Naive thymus-derived CD4-positive, alpha-beta T cell (primary cell): Measurements from ENCODE around the gene PRL. TPM values are rescaled to one million over a fixed set of nuclear protein-coding genes. Genes with fewer than 3 reads are reported as not detected.

Experiments
- ATAC-seq: fragments of 150-1000 bp; cut with Tn5 transposase; 2 replicates; pipeline ENCODE4 v1.10.0; 2021; ENCODE audit warnings: mild to moderate bottlenecking, moderate library complexity
- CTCF ChIA-PET: fragments of 350-600 bp; sonication (Branson Sonifier 250); formaldehyde crosslinking; loops from one replicate; lab custom pipeline; 2021; ENCODE audit warnings: antibody characterized with exemption; lab: Charles Lee
- POLR2A ChIA-PET: fragments of 350-600 bp; sonication (Branson Sonifier 250); formaldehyde crosslinking; loops from one replicate; lab custom pipeline; 2021; ENCODE audit warnings: antibody characterized with exemption, inconsistent platforms; lab: Charles Lee
- DNase-seq, 9 donors: peaks; one replicate each; pipeline versions ENCODE4 v3.0.0 to v3.0.0-alpha.2; 2020 to 2022; ENCODE audit warnings: mixed read lengths in 1 of 9
- H3K27ac ChIP-seq: one replicate; pipeline ENCODE4 v1.7.0; 2013; ENCODE audit warnings: mild to moderate bottlenecking, low read depth, low read length, moderate library complexity
- H3K27me3 ChIP-seq, 2 donors: one replicate each; pipeline ENCODE4 v1.7.0; 2013; ENCODE audit warnings: low read length in 2 of 2, mild to moderate bottlenecking in 2 of 2, moderate library complexity in 2 of 2; ENCODE audit not compliant: control insufficient read depth in 2 of 2, insufficient read depth in 2 of 2
- H3K36me3 ChIP-seq, 3 experiments: 1 replicate in 2 of 3; 2 replicates in 1 of 3; pipeline ENCODE4 v1.7.0; 2013; ENCODE audit warnings: low read length in 3 of 3, mild to moderate bottlenecking in 3 of 3, moderate library complexity in 1 of 3; ENCODE audit not compliant: insufficient read depth in 3 of 3, control insufficient read depth in 2 of 3
- H3K4me1 ChIP-seq, 2 donors: one replicate each; pipeline ENCODE4 v1.7.0; 2013; ENCODE audit warnings: low read length in 2 of 2, mild to moderate bottlenecking in 2 of 2, moderate library complexity in 1 of 2; ENCODE audit not compliant: control insufficient read depth in 2 of 2, insufficient read depth in 2 of 2
- H3K4me3 ChIP-seq: 2 replicates; pipeline ENCODE4 v1.7.0; 2013; ENCODE audit warnings: mild to moderate bottlenecking, low read length
- H3K9me3 ChIP-seq, 3 experiments: 1 replicate in 2 of 3; 2 replicates in 1 of 3; pipeline ENCODE4 v1.7.0; 2013; ENCODE audit warnings: low read length in 3 of 3; ENCODE audit not compliant: control insufficient read depth in 2 of 3
- H3K27ac Mint-ChIP-seq, 9 donors: one replicate each; pipeline ENCODE4 v1.8.0; 2020 to 2022; ENCODE audit warnings: mixed read lengths in 9 of 9, mild to moderate bottlenecking in 8 of 9, moderate library complexity in 5 of 9, inconsistent platforms in 2 of 9
- H3K27me3 Mint-ChIP-seq, 5 donors: one replicate each; pipeline ENCODE4 v1.8.0; 2021 to 2022; ENCODE audit warnings: mixed read lengths in 5 of 5, mild to moderate bottlenecking in 1 of 5
- H3K36me3 Mint-ChIP-seq, 5 donors: one replicate each; pipeline ENCODE4 v1.8.0; 2020 to 2022; ENCODE audit warnings: mixed read lengths in 5 of 5, mild to moderate bottlenecking in 3 of 5, inconsistent platforms in 1 of 5
- H3K4me1 Mint-ChIP-seq, 7 donors: one replicate each; pipeline ENCODE4 v1.8.0; 2020 to 2022; ENCODE audit warnings: mixed read lengths in 7 of 7, mild to moderate bottlenecking in 3 of 7, inconsistent platforms in 1 of 7
- H3K4me3 Mint-ChIP-seq, 10 donors: one replicate each; pipeline ENCODE4 v1.8.0; 2020 to 2022; ENCODE audit warnings: mild to moderate bottlenecking in 10 of 10, mixed read lengths in 10 of 10, moderate library complexity in 6 of 10, inconsistent platforms in 2 of 10
- H3K9me3 Mint-ChIP-seq, 11 donors: one replicate each; pipeline ENCODE4 v1.8.0; 2020 to 2022; ENCODE audit warnings: mixed read lengths in 11 of 11, mild to moderate bottlenecking in 4 of 11, inconsistent platforms in 1 of 11, moderate library complexity in 1 of 11
- intact Hi-C, 2 donors: fragments of 100-400 bp; cut with micrococcal nuclease; formaldehyde crosslinking; loops; one replicate each; pipeline ENCODE4 v1.15.1; 2023
- polyA plus RNA-seq, 2 donors: library from polyadenylated mRNA; unstranded; fragments of 300-500 nt; fragmentation: Illumina TruSeq; gene quantifications; one replicate each; pipeline ENCODE4 v1.2.3, GENCODE V29; 2021
- total RNA-seq, 6 experiments: library from RNA in 5 of 6; stranded (reverse) in 5 of 6; gene quantifications; 1 replicate in 5 of 6; 2 replicates in 1 of 6; pipeline ENCODE4 v1.2.3 and lab custom pipeline; 2021 to 2026

The PRL gene
- total and polyA plus RNA-seq, 7 experiments from 2014 or later = not detected

GRCh38 chr6:22298475-22298890 is 1.6 kb upstream of the PRL start:
- peaks cover 0 to 3% (median 0%) of the 10 kb centered on the region in 7 donors for H3K4me1 Mint-ChIP-seq
- CTCF ChIA-PET = no interaction called here
- H3K9me3 Mint-ChIP-seq = peaks cover 0 to 5% (median 0%) of the 10 kb centered on the region in 11 donors
- peaks cover 0 to 3% (median 0%) of the 10 kb centered on the region in 5 donors for H3K27me3 Mint-ChIP-seq
- H3K36me3 Mint-ChIP-seq = no peaks in the 10 kb centered on the region
- Histone ChIP-seq H3K9me3 (no peaks in the 10 kb centered on the region), H3K4me3 (no peak overlapping the region), H3K27me3 (no peaks in the 10 kb centered on the region), H3K4me1 (no peaks in the 10 kb centered on the region), H3K36me3 (no peaks in the 10 kb centered on the region), H3K27ac (no peak overlapping the region)
- H3K27ac Mint-ChIP-seq = no peak overlapping the region
- POLR2A ChIA-PET = no interaction called here
- intact Hi-C loops = no loop called here
- no peak for ATAC-seq
- no peak for DNase-seq
- H3K4me3 Mint-ChIP-seq = no peak overlapping the region

GRCh38 chr6:22296067-22296466 is 769 bp downstream of the PRL start:
- Mint-ChIP-seq H3K4me1 (no peaks in the 10 kb centered on the region), H3K36me3 (no peaks in the 10 kb centered on the region), H3K4me3 (no peak overlapping the region), H3K27me3 (peaks cover 0 to 3% (median 0%) of the 10 kb centered on the region in 5 donors), H3K9me3 (peaks cover 0 to 5% (median 0%) of the 10 kb centered on the region in 11 donors), H3K27ac (no peak overlapping the region)
- intact Hi-C loops = no loop called here
- H3K27me3 ChIP-seq = no peaks in the 10 kb centered on the region
- no peaks in the 10 kb centered on the region for H3K36me3 ChIP-seq
- no peak for DNase-seq
- no peaks in the 10 kb centered on the region for H3K9me3 ChIP-seq
- H3K4me1 ChIP-seq = no peaks in the 10 kb centered on the region
- ChIA-PET CTCF (no interaction called here), POLR2A (no interaction called here)
- no peak overlapping the region for H3K4me3 ChIP-seq
- H3K27ac ChIP-seq = no peak overlapping the region
- no peak for ATAC-seq

GRCh38 chr6:22295145-22295544 is 1.7 kb downstream of the PRL start:
- ChIA-PET POLR2A (no interaction called here), CTCF (interaction anchor here (0.7 kb wide), 1 partner anchor 1283 kb away, joined by 3 read pairs; no protein-coding TSS in a partner anchor)
- H3K36me3 Mint-ChIP-seq = no peaks in the 10 kb centered on the region
- Histone ChIP-seq H3K36me3 (no peaks in the 10 kb centered on the region), H3K27me3 (no peaks in the 10 kb centered on the region), H3K4me1 (no peaks in the 10 kb centered on the region), H3K4me3 (no peak overlapping the region), H3K27ac (no peak overlapping the region), H3K9me3 (no peaks in the 10 kb centered on the region)
- peaks cover 0 to 3% (median 0%) of the 10 kb centered on the region in 5 donors for H3K27me3 Mint-ChIP-seq
- no peak overlapping the region for H3K27ac Mint-ChIP-seq
- no peaks in the 10 kb centered on the region for H3K4me1 Mint-ChIP-seq
- ATAC-seq (no peak), DNase-seq (no peak)
- H3K4me3 Mint-ChIP-seq = no peak overlapping the region
- H3K9me3 Mint-ChIP-seq = peaks cover 0 to 5% (median 0%) of the 10 kb centered on the region in 11 donors
- intact Hi-C loops = no loop called here

DNA sequence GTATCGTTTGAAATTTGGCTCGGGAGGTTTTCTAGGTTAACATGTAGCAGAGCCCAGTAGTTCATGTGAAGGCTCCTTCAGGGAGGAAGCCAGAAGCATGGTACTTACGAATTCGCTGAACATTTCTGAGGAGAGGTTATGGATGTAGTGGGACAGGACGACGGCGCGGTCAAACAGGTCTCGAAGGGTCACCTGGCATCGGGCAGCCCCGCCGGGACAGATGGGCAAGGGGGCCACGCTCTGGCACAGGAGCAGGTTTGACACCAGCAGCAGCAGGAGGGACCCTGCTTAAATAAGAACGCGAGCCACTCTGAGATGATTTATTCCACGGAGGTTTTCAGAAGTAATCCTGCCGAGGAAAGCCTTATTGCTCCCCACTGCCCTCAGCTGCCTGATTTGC is 2.5 kb downstream of the PRL start:
- Histone ChIP-seq H3K27me3 (no peaks in the 10 kb centered on the region), H3K27ac (no peak overlapping the region), H3K9me3 (no peaks in the 10 kb centered on the region), H3K36me3 (no peaks in the 10 kb centered on the region), H3K4me3 (no peak overlapping the region), H3K4me1 (no peaks in the 10 kb centered on the region)
- H3K9me3 Mint-ChIP-seq = peaks cover 0 to 5% (median 0%) of the 10 kb centered on the region in 11 donors
- no peak overlapping the region for H3K27ac Mint-ChIP-seq
- H3K27me3 Mint-ChIP-seq = peaks cover 0 to 3% (median 0%) of the 10 kb centered on the region in 5 donors
- ChIA-PET POLR2A (no interaction called here), CTCF (no interaction called here)
- no peak for ATAC-seq
- DNase-seq = no peak
- no peak overlapping the region for H3K4me3 Mint-ChIP-seq
- no peaks in the 10 kb centered on the region for H3K36me3 Mint-ChIP-seq
- H3K4me1 Mint-ChIP-seq = peaks cover 0 to 1% (median 0%) of the 10 kb centered on the region in 7 donors
- intact Hi-C loops = no loop called here

GRCh38 chr6:22290045-22290444 is 6.8 kb downstream of the PRL start:
- no peaks in the 10 kb centered on the region for H3K36me3 Mint-ChIP-seq
- Histone ChIP-seq H3K4me1 (no peaks in the 10 kb centered on the region), H3K4me3 (no peak overlapping the region), H3K9me3 (no peaks in the 10 kb centered on the region), H3K27ac (no peak overlapping the region), H3K27me3 (no peaks in the 10 kb centered on the region), H3K36me3 (no peaks in the 10 kb centered on the region)
- no peak overlapping the region for H3K4me3 Mint-ChIP-seq
- no peak overlapping the region for H3K27ac Mint-ChIP-seq
- ATAC-seq (no peak), DNase-seq (no peak)
- CTCF ChIA-PET = no interaction called here
- H3K27me3 Mint-ChIP-seq = peaks cover 0 to 4% (median 0%) of the 10 kb centered on the region in 5 donors
- peaks cover 0 to 5% (median 0%) of the 10 kb centered on the region in 11 donors for H3K9me3 Mint-ChIP-seq
- intact Hi-C loops = no loop called here
- POLR2A ChIA-PET = no interaction called here
- H3K4me1 Mint-ChIP-seq = peaks cover 0 to 1% (median 0%) of the 10 kb centered on the region in 7 donors

GRCh38 chr6:22288721-22289120 is 8.1 kb downstream of the PRL start:
- POLR2A ChIA-PET = no interaction called here
- Mint-ChIP-seq H3K27ac (no peak overlapping the region), H3K9me3 (peaks cover 0 to 5% (median 0%) of the 10 kb centered on the region in 11 donors), H3K4me1 (peaks cover 0 to 1% (median 0%) of the 10 kb centered on the region in 7 donors), H3K27me3 (peaks cover 0 to 4% (median 0%) of the 10 kb centered on the region in 5 donors), H3K36me3 (no peaks in the 10 kb centered on the region), H3K4me3 (no peak overlapping the region)
- no peaks in the 10 kb centered on the region for H3K36me3 ChIP-seq
- intact Hi-C loops = no loop called here
- H3K4me1 ChIP-seq = no peaks in the 10 kb centered on the region
- ATAC-seq (no peak), DNase-seq (no peak)
- H3K27ac ChIP-seq = no peak overlapping the region
- CTCF ChIA-PET = no interaction called here
- no peaks in the 10 kb centered on the region for H3K9me3 ChIP-seq
- H3K4me3 ChIP-seq = no peak overlapping the region
- no peaks in the 10 kb centered on the region for H3K27me3 ChIP-seq

DNA sequence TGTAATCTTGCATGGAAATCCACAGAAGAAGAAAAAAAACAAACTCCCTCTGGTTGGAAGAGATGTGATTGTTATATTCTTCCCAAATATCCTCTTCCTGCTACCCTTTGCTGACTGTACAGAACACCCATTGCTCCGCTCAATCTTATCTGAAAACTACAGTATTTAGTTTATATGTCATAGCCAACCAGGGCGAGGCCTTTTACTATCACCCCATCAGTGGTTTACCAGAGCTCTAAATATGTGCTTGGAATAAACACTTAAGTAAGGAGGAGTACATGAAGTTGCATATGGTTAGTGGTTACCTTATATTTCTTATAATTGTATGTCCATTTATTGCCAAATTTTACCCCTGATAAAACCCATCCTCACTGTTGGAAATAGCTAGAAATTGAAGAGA is 12.2 kb downstream of the PRL start:
- Histone ChIP-seq H3K4me1 (no peaks in the 10 kb centered on the region), H3K27me3 (no peaks in the 10 kb centered on the region), H3K36me3 (no peaks in the 10 kb centered on the region), H3K4me3 (no peak overlapping the region), H3K27ac (no peak overlapping the region), H3K9me3 (no peaks in the 10 kb centered on the region)
- Mint-ChIP-seq H3K27ac (peak overlapping the region in 1 of 9 donors; percentile 37), H3K27me3 (peaks cover 0 to 4% (median 0%) of the 10 kb centered on the region in 5 donors), H3K4me1 (peaks cover 0 to 1% (median 0%) of the 10 kb centered on the region in 7 donors), H3K4me3 (no peak overlapping the region), H3K9me3 (peaks cover 0 to 2% (median 0%) of the 10 kb centered on the region in 11 donors), H3K36me3 (no peaks in the 10 kb centered on the region)
- intact Hi-C loops = no loop called here
- ChIA-PET CTCF (no interaction called here), POLR2A (no interaction called here)
- DNase-seq (no peak), ATAC-seq (no peak)
